BLaER1 treated with 17β-estradiol and CSF1 and Interleukin-3, amounts not matched to agents 10 nM and 100 nM (cell line): ENCODE data around the gene PRR33.

Experiments used
- H3K27ac ChIP-seq, 11 experiments: shearing (Covaris generic); formaldehyde crosslinking; 2 replicates each; pipeline ENCODE4 v1.8.1; 2022
- H3K27me3 ChIP-seq, 11 experiments: shearing (Covaris generic); formaldehyde crosslinking; 2 replicates each; pipeline ENCODE4 v1.8.1; 2022
- H3K36me3 ChIP-seq, 11 experiments: shearing (Covaris generic); formaldehyde crosslinking; 2 replicates each; pipeline ENCODE4 v1.8.1; 2022
- H3K4me1 ChIP-seq, 10 experiments: shearing (Covaris generic); formaldehyde crosslinking; 2 replicates each; pipeline ENCODE4 v1.8.1; 2022
- H3K4me2 ChIP-seq, 11 experiments: shearing (Covaris generic); formaldehyde crosslinking; 2 replicates each; pipeline ENCODE4 v1.8.1; 2022
- H3K4me3 ChIP-seq, 10 experiments: shearing (Covaris generic); formaldehyde crosslinking; 2 replicates each; pipeline ENCODE4 v1.8.1; 2022
- H3K9ac ChIP-seq, 11 experiments: shearing (Covaris generic); formaldehyde crosslinking; 2 replicates each; pipeline ENCODE4 v1.8.1; 2022
- H3K9me3 ChIP-seq, 11 experiments: shearing (Covaris generic); formaldehyde crosslinking; replicated peaks in 1 of 11; 2 replicates each; pipeline ENCODE4 v1.8.1; 2022
- H4K20me1 ChIP-seq, 11 experiments: shearing (Covaris generic); formaldehyde crosslinking; 2 replicates each; pipeline ENCODE4 v1.8.1; 2022
- Cebpa-rat ChIP-seq, 11 experiments: shearing (Covaris generic); IDR thresholded peaks; 2 replicates each; pipeline ENCODE4 v1.8.1; 2022

Gene PRR33

GRCh38 chr11:1912289-1912878 lies 20.7 kb upstream of the PRR33 start:
- TF ChIP-seq Cebpa-rat (IDR thresholded peaks at IDR 0.05) = no peak
- peak overlapping the region in 6 of 11 experiments; percentile 50 to 71 (median 62); a peak in 14 of 22 replicates for H3K4me2 ChIP-seq
- no peaks in the 10 kb centered on the region for H3K27me3 ChIP-seq

GRCh38 chr11:1909524-1909923 lies 17.8 kb upstream of the PRR33 start:
- TF ChIP-seq Cebpa-rat (IDR thresholded peaks at IDR 0.05) = no peak
- Histone ChIP-seq H3K27ac (peak overlapping the region in 5 of 11 experiments; percentile 58 to 79 (median 78); a peak in 5 of 22 replicates), H4K20me1 (no peaks in the 10 kb centered on the region), H3K4me3 (no peak overlapping the region), H3K27me3 (no peaks in the 10 kb centered on the region), H3K9ac (no peak overlapping the region), H3K4me2 (peak overlapping the region in 7 of 11 experiments; percentile 51 to 81 (median 75); a peak in 12 of 22 replicates), H3K36me3 (no peaks in the 10 kb centered on the region), H3K4me1 (peaks cover 32 to 77% (median 55%) of the 10 kb centered on the region in 10 experiments), H3K9me3 (no peaks in the 10 kb centered on the region)

More at GRCh38 chr11:1912289-1912878, 20.7 kb upstream of the PRR33 start:
- no peaks in the 10 kb centered on the region for H3K9me3 ChIP-seq
- peak overlapping the region in 5 of 11 experiments; percentile 2 to 59 (median 36); a peak in 5 of 22 replicates for H3K27ac ChIP-seq
- H3K9ac ChIP-seq = peak overlapping the region in 2 of 11 experiments; percentile 20 to 31; a peak in 3 of 22 replicates
- no peaks in the 10 kb centered on the region for H3K36me3 ChIP-seq
- H3K4me3 ChIP-seq = no peak overlapping the region
- H3K4me1 ChIP-seq = peaks cover 27 to 62% (median 45%) of the 10 kb centered on the region in 10 experiments
- H4K20me1 ChIP-seq = no peaks in the 10 kb centered on the region

GRCh38 chr11:1908618-1909017 lies 16.9 kb upstream of the PRR33 start:
- no peak for TF ChIP-seq Cebpa-rat (IDR thresholded peaks at IDR 0.05)

GRCh38 chr11:1906611-1907423 lies 15.1 kb upstream of the PRR33 start:
- Histone ChIP-seq H4K20me1 (no peaks in the 10 kb centered on the region), H3K27me3 (no peaks in the 10 kb centered on the region), H3K4me3 (no peak overlapping the region), H3K36me3 (no peaks in the 10 kb centered on the region), H3K4me1 (peaks cover 32 to 62% (median 42%) of the 10 kb centered on the region in 10 experiments), H3K9me3 (no peaks in the 10 kb centered on the region), H3K9ac (peak overlapping the region in 4 of 11 experiments; percentile 13 to 43 (median 21); a peak in 2 of 22 replicates), H3K4me2 (peak overlapping the region; percentile 42 to 82 (median 64)), H3K27ac (peak overlapping the region in 8 of 11 experiments; percentile 7 to 53 (median 20); a peak in 11 of 22 replicates)
- no peak for TF ChIP-seq Cebpa-rat (IDR thresholded peaks at IDR 0.05)

More at GRCh38 chr11:1908618-1909017, 16.9 kb upstream of the PRR33 start:
- Histone ChIP-seq H3K27ac (peak overlapping the region in 8 of 11 experiments; percentile 37 to 79 (median 77); a peak in 15 of 22 replicates), H3K4me2 (peak overlapping the region; percentile 39 to 81 (median 71)), H3K36me3 (no peaks in the 10 kb centered on the region), H3K4me3 (no peak overlapping the region), H3K27me3 (no peaks in the 10 kb centered on the region), H4K20me1 (no peaks in the 10 kb centered on the region), H3K4me1 (peaks cover 32 to 77% (median 55%) of the 10 kb centered on the region in 10 experiments), H3K9ac (peak overlapping the region in 6 of 11 experiments; percentile 30 to 63 (median 50); a peak in 6 of 22 replicates), H3K9me3 (no peaks in the 10 kb centered on the region)

- Histone ChIP-seq H4K20me1 (no peaks in the 10 kb centered on the region), H3K27ac (peak overlapping the region in 7 of 11 experiments; percentile 14 to 53 (median 21); a peak in 14 of 22 replicates), H3K4me3 (no peak overlapping the region), H3K4me2 (peak overlapping the region; percentile 42 to 82 (median 64)), H3K9ac (peak overlapping the region in 3 of 11 experiments; percentile 13 to 43 (median 22); a peak in 4 of 22 replicates), H3K4me1 (peaks cover 32 to 56% (median 42%) of the 10 kb centered on the region in 10 experiments), H3K9me3 (no peaks in the 10 kb centered on the region), H3K36me3 (no peaks in the 10 kb centered on the region), H3K27me3 (no peaks in the 10 kb centered on the region)
- TF ChIP-seq Cebpa-rat (IDR thresholded peaks at IDR 0.05) = no peak
Observed at GRCh38 chr11:1906181-1906580, 14.5 kb upstream of the PRR33 start.

- no peaks in the 10 kb centered on the region for H3K9me3 ChIP-seq
- TF ChIP-seq Cebpa-rat (IDR thresholded peaks at IDR 0.05) = no peak
- H4K20me1 ChIP-seq = no peaks in the 10 kb centered on the region
- H3K4me3 ChIP-seq = no peak overlapping the region
- no peaks in the 10 kb centered on the region; a peak in 1 of 22 replicates for H3K27me3 ChIP-seq
- no peak overlapping the region for H3K27ac ChIP-seq
- H3K4me2 ChIP-seq = no peak overlapping the region
- H3K36me3 ChIP-seq = no peaks in the 10 kb centered on the region
- H3K9ac ChIP-seq = no peak overlapping the region
- H3K4me1 ChIP-seq = peaks cover 16 to 22% (median 18%) of the 10 kb centered on the region in 10 experiments
Observed at GRCh38 chr11:1899686-1900085, 8.0 kb upstream of the PRR33 start.

- TF ChIP-seq Cebpa-rat (IDR thresholded peaks at IDR 0.05) = no peak
- Histone ChIP-seq H4K20me1 (no peaks in the 10 kb centered on the region), H3K4me2 (no peak overlapping the region), H3K9me3 (no peaks in the 10 kb centered on the region), H3K27ac (no peak overlapping the region), H3K27me3 (no peaks in the 10 kb centered on the region; a peak in 1 of 22 replicates), H3K4me1 (peaks cover 16 to 22% (median 18%) of the 10 kb centered on the region in 10 experiments), H3K9ac (no peak overlapping the region), H3K4me3 (no peak overlapping the region), H3K36me3 (no peaks in the 10 kb centered on the region)
Observed at GRCh38 chr11:1899090-1899489, 7.4 kb upstream of the PRR33 start.

GRCh38 chr11:1896923-1897322 lies 5.2 kb upstream of the PRR33 start:
- Histone ChIP-seq H3K36me3 (no peaks in the 10 kb centered on the region), H4K20me1 (no peaks in the 10 kb centered on the region), H3K9me3 (no peaks in the 10 kb centered on the region), H3K27ac (peak overlapping the region; percentile 15 to 73 (median 52); a peak in 19 of 22 replicates), H3K9ac (peak overlapping the region in 9 of 11 experiments; percentile 12 to 65 (median 44); a peak in 12 of 22 replicates), H3K4me1 (peaks cover 16 to 28% (median 22%) of the 10 kb centered on the region in 10 experiments), H3K4me2 (peak overlapping the region; percentile 57 to 81 (median 72)), H3K27me3 (no peaks in the 10 kb centered on the region; a peak in 1 of 22 replicates), H3K4me3 (peak overlapping the region in 7 of 10 experiments; percentile 18 to 46 (median 32); a peak in 11 of 20 replicates)
- TF ChIP-seq Cebpa-rat (IDR thresholded peaks at IDR 0.05) = no peak
